CD14-positive monocyte (primary cell): ENCODE measurements around the gene TTC31. TPM values are rescaled to one million over a fixed set of nuclear protein-coding genes. Genes with fewer than 3 reads are reported as not detected.

Experiments
- DNase-seq, 3 donors: peaks; one replicate each; pipeline ENCODE4 v3.0.0-alpha.2; 2011 to 2022
- H2AFZ ChIP-seq: 2 replicates; pipeline ENCODE4 v1.6.0; 2012; ENCODE audit warnings: mild to moderate bottlenecking, low read depth, low read length, inconsistent platforms; ENCODE audit not compliant: insufficient read depth, poor library complexity, severe bottlenecking
- H3K27ac ChIP-seq, 2 donors: 1 replicate in 1 of 2; 2 replicates in 1 of 2; pipeline ENCODE4 v1.5.1; 2012 to 2013; ENCODE audit warnings: low read length in 2 of 2, control low read depth in 1 of 2, inconsistent platforms in 1 of 2, low read depth in 1 of 2, mild to moderate bottlenecking in 1 of 2
- H3K27me3 ChIP-seq, 2 donors: one replicate each; pipeline versions ENCODE4 v1.6.0 to v1.6.1; 2011 to 2013; ENCODE audit warnings: low read length in 2 of 2; ENCODE audit not compliant: control insufficient read depth in 2 of 2, insufficient read depth in 2 of 2
- H3K36me3 ChIP-seq, 2 donors: replicated peaks in 1 of 2; 1 replicate in 1 of 2; 2 replicates in 1 of 2; pipeline versions ENCODE4 v1.5.1 to v1.6.1; 2012 to 2013; ENCODE audit warnings: low read length in 2 of 2, control low read depth in 1 of 2, inconsistent platforms in 1 of 2, mild to moderate bottlenecking in 1 of 2; ENCODE audit not compliant: insufficient read depth in 2 of 2, control insufficient read depth in 1 of 2
- H3K4me1 ChIP-seq, 2 donors: 1 replicate in 1 of 2; 2 replicates in 1 of 2; pipeline versions ENCODE4 v1.5.1 to v1.6.1; 2012 to 2013; ENCODE audit warnings: low read length in 2 of 2, control low read depth in 1 of 2, inconsistent platforms in 1 of 2, mild to moderate bottlenecking in 1 of 2, moderate library complexity in 1 of 2; ENCODE audit not compliant: insufficient read depth in 2 of 2, control insufficient read depth in 1 of 2
- H3K4me2 ChIP-seq: replicated peaks from 2 replicates; pipeline ENCODE3; 2012; ENCODE audit warnings: low read length, moderate library complexity, mild to moderate bottlenecking; ENCODE audit not compliant: poor library complexity, severe bottlenecking; ENCODE audit errors: extremely low read depth
- H3K4me3 ChIP-seq, 3 experiments: fragments of 200-600 bp in 1 of 3; sonication (generic) in 1 of 3; replicated peaks in 1 of 3; 1 replicate in 2 of 3; 2 replicates in 1 of 3; pipeline ENCODE4 v1.5.1; 2011 to 2013; ENCODE audit warnings: low read length in 3 of 3, mild to moderate bottlenecking in 3 of 3, control low read depth in 2 of 3, low read depth in 2 of 3, inconsistent platforms in 1 of 3, moderate library complexity in 1 of 3
- H3K79me2 ChIP-seq: 2 replicates; pipeline ENCODE4 v1.6.0; 2012; ENCODE audit warnings: mild to moderate bottlenecking, control low read depth, inconsistent platforms, low read length, moderate library complexity; ENCODE audit not compliant: insufficient read depth
- H3K9ac ChIP-seq: 2 replicates; pipeline ENCODE4 v1.6.0; 2017; ENCODE audit warnings: low read length, mild to moderate bottlenecking; ENCODE audit not compliant: insufficient read depth, poor library complexity, severe bottlenecking
- H3K9me3 ChIP-seq, 2 donors: replicated peaks in 1 of 2; 1 replicate in 1 of 2; 2 replicates in 1 of 2; pipeline versions ENCODE4 v1.5.1 to v1.6.1; 2012 to 2013; ENCODE audit warnings: low read length in 2 of 2, control low read depth in 1 of 2; ENCODE audit not compliant: control insufficient read depth in 1 of 2, insufficient read depth in 1 of 2
- H4K20me1 ChIP-seq: 2 replicates; pipeline ENCODE4 v1.6.0; 2012; ENCODE audit warnings: mild to moderate bottlenecking, low read length, control low read depth, moderate library complexity; ENCODE audit not compliant: insufficient read depth
- H3K27ac Mint-ChIP-seq, 7 donors: one replicate each; pipeline ENCODE4 v1.8.0; 2020; ENCODE audit warnings: mild to moderate bottlenecking in 7 of 7, mixed read lengths in 7 of 7, moderate library complexity in 6 of 7, inconsistent platforms in 2 of 7
- H3K27me3 Mint-ChIP-seq, 3 donors: one replicate each; pipeline ENCODE4 v1.8.0; 2021 to 2022; ENCODE audit warnings: low read depth in 3 of 3, mild to moderate bottlenecking in 3 of 3, mixed read lengths in 3 of 3, moderate library complexity in 3 of 3, inconsistent platforms in 1 of 3
- H3K36me3 Mint-ChIP-seq, 2 donors: one replicate each; pipeline ENCODE4 v1.8.0; 2020; ENCODE audit warnings: mixed read lengths in 2 of 2, inconsistent platforms in 1 of 2, mild to moderate bottlenecking in 1 of 2
- H3K4me1 Mint-ChIP-seq: one replicate; pipeline ENCODE4 v1.8.0; 2020; ENCODE audit warnings: mild to moderate bottlenecking, mixed read lengths
- H3K4me3 Mint-ChIP-seq, 2 donors: one replicate each; pipeline ENCODE4 v1.8.0; 2020; ENCODE audit warnings: mild to moderate bottlenecking in 2 of 2, mixed read lengths in 2 of 2, moderate library complexity in 1 of 2
- H3K9me3 Mint-ChIP-seq, 7 donors: one replicate each; pipeline ENCODE4 v1.8.0; 2020 to 2022; ENCODE audit warnings: mixed read lengths in 7 of 7, mild to moderate bottlenecking in 6 of 7, moderate library complexity in 6 of 7, inconsistent platforms in 2 of 7
- WGBS: methylation state at CpG from one replicate; pipeline ENCODE4 v1.1.5; 2013; ENCODE audit warnings: missing lambda C conversion rate; ENCODE audit not compliant: insufficient coverage; 5-methylcytosine and 5-hydroxymethylcytosine counted together
- intact Hi-C, 2 donors: fragments of 100-400 bp; cut with micrococcal nuclease; formaldehyde crosslinking; loops; one replicate each; pipeline versions ENCODE4 v1.15.0 to v1.15.1; 2023
- polyA plus RNA-seq, 3 donors: library from polyadenylated mRNA; depleted of rRNA in 1 of 3; unstranded in 2 of 3; stranded (reverse) in 1 of 3; fragments of 300-500 nt in 2 of 3; fragments of >200 nt in 1 of 3; fragmentation: Illumina TruSeq in 2 of 3; gene quantifications; 1 replicate in 2 of 3; 2 replicates in 1 of 3; pipeline ENCODE4 v1.2.3, GENCODE V29; 2012 to 2021
- TF ChIP-seq, protein P1 (sequence below): fragments of 200-600 bp; IDR thresholded peaks from one replicate; pipeline ENCODE4 v1.8.0; 2022; ENCODE audit warnings: antibody characterized with exemption, mild to moderate bottlenecking

TTC31 gene
- polyA plus RNA-seq, 3 donors = 19.6 to 46.5 (median 21.3) TPM

DNA sequence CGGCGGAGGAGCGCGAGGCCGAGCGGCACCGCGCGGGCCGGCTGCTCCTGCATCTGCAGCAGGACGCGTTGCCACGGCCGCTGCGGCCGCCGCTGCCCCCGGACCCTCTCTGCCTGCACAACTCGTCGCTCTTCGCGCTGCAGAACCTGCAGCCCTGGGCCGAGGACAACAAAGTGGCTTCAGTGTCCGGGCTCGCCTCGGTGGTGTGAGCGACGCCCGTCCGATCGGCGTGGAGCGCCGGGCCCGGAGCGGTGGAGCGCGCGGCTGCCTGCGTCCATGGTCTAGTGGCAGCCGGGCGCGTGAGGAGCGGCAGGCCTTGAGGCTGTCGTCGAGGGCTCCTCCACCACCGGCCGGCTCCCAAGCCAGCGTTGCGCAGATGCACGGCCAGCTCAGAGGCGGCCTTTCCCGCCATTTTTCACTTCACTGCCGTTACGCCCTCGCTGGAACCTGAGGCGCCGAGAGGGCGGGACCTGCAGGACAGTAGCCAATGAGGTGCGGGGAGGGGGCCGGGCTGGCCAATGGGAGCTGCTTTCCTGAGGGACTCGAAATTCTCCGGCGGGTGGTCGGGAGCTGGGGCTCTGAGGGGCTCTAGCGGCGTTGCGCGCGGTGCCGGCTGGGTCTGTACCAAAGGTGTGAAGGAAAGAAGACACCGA is 33.2 kb downstream of the TTC31 start:
- Histone ChIP-seq H3K4me1 (peaks cover 26 to 32% of the 10 kb centered on the region in 2 donors), H3K9ac (no peak overlapping the region), H3K4me3 (peak overlapping the region; percentile 26 to 72 (median 27)), H2AFZ (peak overlapping the region; percentile 74), H3K36me3 (no peaks in the 10 kb centered on the region), H3K4me2 (peak overlapping the region; percentile 86), H3K27me3 (peaks cover 77 to 98% of the 10 kb centered on the region in 2 donors), H3K27ac (no peak overlapping the region), H3K79me2 (no peaks in the 10 kb centered on the region), H4K20me1 (no peaks in the 10 kb centered on the region), H3K9me3 (peaks cover 0 to 23% of the 10 kb centered on the region in 2 donors)
- peaks cover 2 to 28% (median 24%) of the 10 kb centered on the region in 7 donors for H3K9me3 Mint-ChIP-seq
- WGBS = 2% methylated on average over 72 of the region's 72 CpGs
- H3K36me3 Mint-ChIP-seq = peaks cover 7 to 10% of the 10 kb centered on the region in 2 donors
- DNase-seq = peak in 2 of 3 donors; percentile 55 to 60
- H3K27ac Mint-ChIP-seq = no peak overlapping the region
- TF ChIP-seq, protein P1, sequence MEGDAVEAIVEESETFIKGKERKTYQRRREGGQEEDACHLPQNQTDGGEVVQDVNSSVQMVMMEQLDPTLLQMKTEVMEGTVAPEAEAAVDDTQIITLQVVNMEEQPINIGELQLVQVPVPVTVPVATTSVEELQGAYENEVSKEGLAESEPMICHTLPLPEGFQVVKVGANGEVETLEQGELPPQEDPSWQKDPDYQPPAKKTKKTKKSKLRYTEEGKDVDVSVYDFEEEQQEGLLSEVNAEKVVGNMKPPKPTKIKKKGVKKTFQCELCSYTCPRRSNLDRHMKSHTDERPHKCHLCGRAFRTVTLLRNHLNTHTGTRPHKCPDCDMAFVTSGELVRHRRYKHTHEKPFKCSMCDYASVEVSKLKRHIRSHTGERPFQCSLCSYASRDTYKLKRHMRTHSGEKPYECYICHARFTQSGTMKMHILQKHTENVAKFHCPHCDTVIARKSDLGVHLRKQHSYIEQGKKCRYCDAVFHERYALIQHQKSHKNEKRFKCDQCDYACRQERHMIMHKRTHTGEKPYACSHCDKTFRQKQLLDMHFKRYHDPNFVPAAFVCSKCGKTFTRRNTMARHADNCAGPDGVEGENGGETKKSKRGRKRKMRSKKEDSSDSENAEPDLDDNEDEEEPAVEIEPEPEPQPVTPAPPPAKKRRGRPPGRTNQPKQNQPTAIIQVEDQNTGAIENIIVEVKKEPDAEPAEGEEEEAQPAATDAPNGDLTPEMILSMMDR = no peak
- H3K4me1 Mint-ChIP-seq = peaks cover 37% of the 10 kb centered on the region
- intact Hi-C loops = no loop called here
- H3K27me3 Mint-ChIP-seq = peaks cover 86 to 99% (median 92%) of the 10 kb centered on the region in 3 donors
- H3K4me3 Mint-ChIP-seq = peak overlapping the region; percentile 72 to 93

DNA sequence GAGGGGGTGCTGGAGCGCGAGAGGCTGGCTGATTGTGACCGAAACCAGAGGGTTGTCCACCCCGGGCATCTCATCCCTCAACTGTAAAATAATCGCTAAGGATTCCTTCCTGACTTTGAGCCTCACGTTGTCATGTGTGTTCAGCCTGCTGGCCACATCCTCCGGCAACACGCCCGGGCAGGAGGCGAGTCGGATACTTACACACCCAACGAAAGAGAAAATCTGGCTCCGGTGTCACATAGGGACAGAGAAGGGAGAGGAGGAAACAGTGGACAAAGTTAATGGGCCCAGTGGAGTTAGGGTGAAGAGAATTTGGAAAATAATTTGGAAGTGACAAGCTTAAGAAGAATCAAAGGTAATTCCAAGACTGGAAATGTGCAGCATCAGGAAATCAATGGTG is 33.8 kb downstream of the TTC31 start:
- Histone ChIP-seq H3K27ac (no peak overlapping the region), H3K4me2 (peak overlapping the region; percentile 86), H4K20me1 (no peaks in the 10 kb centered on the region), H3K4me1 (peaks cover 26 to 32% of the 10 kb centered on the region in 2 donors), H3K9ac (no peak overlapping the region), H3K27me3 (peaks cover 72 to 93% of the 10 kb centered on the region in 2 donors), H2AFZ (peak overlapping the region; percentile 74), H3K4me3 (peak overlapping the region in 2 of 3 experiments; percentile 26 to 72), H3K36me3 (no peaks in the 10 kb centered on the region), H3K9me3 (peaks cover 0 to 21% of the 10 kb centered on the region in 2 donors), H3K79me2 (no peaks in the 10 kb centered on the region)
- Mint-ChIP-seq H3K27ac (peak overlapping the region in 1 of 7 donors; percentile 63), H3K27me3 (peaks cover 86 to 99% (median 91%) of the 10 kb centered on the region in 3 donors), H3K4me3 (peak overlapping the region; percentile 72 to 93), H3K36me3 (peaks cover 7 to 10% of the 10 kb centered on the region in 2 donors), H3K9me3 (peaks cover 2 to 26% (median 24%) of the 10 kb centered on the region in 7 donors), H3K4me1 (peaks cover 32% of the 10 kb centered on the region)
- TF ChIP-seq, protein P1 = no peak
- no peak for DNase-seq
- intact Hi-C loops = no loop called here
- WGBS = 58% methylated on average over 10 of the region's 13 CpGs
